HCT116 (cell line): Measurements from ENCODE around the gene CREB3L1. TPM values are rescaled to one million over a fixed set of nuclear protein-coding genes. Genes with fewer than 3 reads are reported as not detected.

ENCODE experiments used
- ATAC-seq: fragments of 200-7000 bp; cut with Tn5 transposase; 2 replicates; pipeline ENCODE4 v1.9.1; 2020; ENCODE audit warnings: mild to moderate bottlenecking, moderate library complexity
- BruUV-seq: library from RNA; stranded (reverse); fragments of 400-500 nt; replicated peaks from 2 replicates; lab custom pipeline; 2021; lab: Mats Ljungman, UMichigan
- CTCF ChIA-PET: fragments of 300-600 bp; sonication (Branson Sonifier 250); formaldehyde crosslinking; loops from one replicate; lab custom pipeline; 2021; ENCODE audit warnings: antibody characterized with exemption; lab: Charles Lee
- POLR2A ChIA-PET: fragments of 300-600, 350-600 bp; sonication (Branson Sonifier 250); formaldehyde crosslinking; loops from one replicate; lab custom pipeline; 2021; ENCODE audit warnings: antibody characterized with exemption; lab: Charles Lee
- RAD21 ChIA-PET, 2 experiments: fragments of 300-600 bp; sonication (Branson Sonifier 250); formaldehyde crosslinking; loops; one replicate each; lab custom pipeline; 2023; ENCODE audit warnings: low total read pairs in 2 of 2; ENCODE audit not compliant: uncharacterized antibody in 2 of 2, unreplicated experiment in 2 of 2, low non-redundant PET in 1 of 2; lab: Charles Lee
- DNase-seq: peaks from one replicate; pipeline ENCODE4 v3.0.0-alpha.2; 2010; ENCODE audit warnings: low read depth, low spot score
- H2AFZ ChIP-seq: fragments of 200-600 bp; shearing (Covaris generic), sonication (generic); 2 replicates; pipeline ENCODE4 v1.6.1; 2017; ENCODE audit warnings: low read depth, mixed run types, mixed read lengths, antibody characterized with exemption, low read length; ENCODE audit not compliant: poor library complexity, severe bottlenecking
- H3K27ac ChIP-seq: 2 replicates; pipeline ENCODE4 v1.5.1; 2012; ENCODE audit warnings: low read depth, low read length
- H3K27me3 ChIP-seq: fragments of 200-600 bp; sonication (generic); 2 replicates; pipeline ENCODE4 v1.6.1; 2016; ENCODE audit warnings: mixed run types, low read length, mixed read lengths; ENCODE audit not compliant: insufficient read depth
- H3K36me3 ChIP-seq, 2 experiments: fragments of 200-500 bp in 1 of 2; fragments of 200-600 bp in 1 of 2; sonication (Bioruptor generic) in 1 of 2; sonication (generic) in 1 of 2; 2 replicates each; pipeline versions ENCODE4 v1.5.1 to v1.6.1; 2014 to 2016; ENCODE audit warnings: low read length in 2 of 2, inconsistent platforms in 1 of 2, mixed read lengths in 1 of 2, mixed run types in 1 of 2; ENCODE audit not compliant: insufficient read depth in 2 of 2, control insufficient read depth in 1 of 2
- H3K4me1 ChIP-seq, 2 experiments: fragments of 200-600 bp in 1 of 2; sonication (generic) in 1 of 2; 2 replicates each; pipeline versions ENCODE4 v1.5.1 to v1.6.1; 2012 to 2017; ENCODE audit warnings: low read length in 2 of 2, inconsistent platforms in 1 of 2, mild to moderate bottlenecking in 1 of 2, mixed read lengths in 1 of 2, mixed run types in 1 of 2, moderate library complexity in 1 of 2; ENCODE audit not compliant: insufficient read depth in 2 of 2, control insufficient read depth in 1 of 2
- H3K4me2 ChIP-seq: fragments of 200-600 bp; sonication (generic); 2 replicates; pipeline ENCODE4 v1.6.1; 2017; ENCODE audit warnings: mixed run types, low read length, mixed read lengths
- H3K4me3 ChIP-seq, 2 experiments: fragments of 200-600 bp in 1 of 2; sonication (generic) in 1 of 2; replicated peaks in 1 of 2; 2 replicates each; pipeline ENCODE4 v1.5.1; 2011 to 2016; ENCODE audit warnings: low read length in 2 of 2, control low read depth in 1 of 2, low read depth in 1 of 2, mild to moderate bottlenecking in 1 of 2, mixed read lengths in 1 of 2, mixed run types in 1 of 2
- H3K79me2 ChIP-seq: fragments of 200-600 bp; sonication (generic); 2 replicates; pipeline ENCODE4 v1.6.1; 2017; ENCODE audit warnings: mild to moderate bottlenecking, mixed run types, low read length, moderate library complexity, mixed read lengths; ENCODE audit not compliant: insufficient read depth
- H3K9ac ChIP-seq: fragments of 200-600 bp; sonication (generic); 2 replicates; pipeline ENCODE4 v1.6.1; 2016; ENCODE audit warnings: low read length, mixed read lengths
- H3K9me2 ChIP-seq: fragments of 200-600 bp; sonication (generic), shearing (Covaris generic); 2 replicates; pipeline ENCODE4 v1.6.1; 2017; ENCODE audit warnings: mixed run types, mild to moderate bottlenecking, moderate library complexity; ENCODE audit not compliant: insufficient read depth
- H3K9me3 ChIP-seq, 2 experiments: fragments of 200-500 bp in 1 of 2; fragments of 200-600 bp in 1 of 2; sonication (Bioruptor generic) in 1 of 2; sonication (generic) in 1 of 2; 2 replicates each; pipeline ENCODE4 v1.6.1; 2014 to 2017; ENCODE audit warnings: low read length in 2 of 2, mixed read lengths in 2 of 2, inconsistent platforms in 1 of 2, low read depth in 1 of 2, mild to moderate bottlenecking in 1 of 2, mixed run types in 1 of 2, moderate library complexity in 1 of 2; ENCODE audit not compliant: control insufficient read depth in 1 of 2, insufficient read depth in 1 of 2
- H4K20me1 ChIP-seq: fragments of 200-600 bp; sonication (generic), shearing (Covaris generic); 2 replicates; pipeline ENCODE4 v1.6.1; 2017; ENCODE audit warnings: mixed run types, mild to moderate bottlenecking, moderate library complexity; ENCODE audit not compliant: insufficient read depth
- EGR1 ChIP-seq: IDR thresholded peaks from 2 replicates; pipeline ENCODE4 v1.6.1; 2012; ENCODE audit warnings: low read depth
- ELF1 ChIP-seq: IDR thresholded peaks from 2 replicates; pipeline ENCODE4 v1.6.1; 2012; ENCODE audit warnings: low read depth, borderline replicate concordance
- EZH2 ChIP-seq: fragments of 200-600 bp; sonication (generic); IDR thresholded peaks from 2 replicates; pipeline ENCODE4 v1.6.1; 2017; ENCODE audit warnings: antibody characterized with exemption, mixed run types
- EZH2phosphoT487 ChIP-seq: fragments of 200-600 bp; IDR thresholded peaks from 2 replicates; pipeline ENCODE4 v1.6.1; 2018; ENCODE audit warnings: antibody characterized with exemption, borderline replicate concordance
- FOSL1 ChIP-seq: IDR thresholded peaks from 2 replicates; pipeline ENCODE4 v1.6.1; 2012; ENCODE audit warnings: low read depth
- JUND ChIP-seq: IDR thresholded peaks from 2 replicates; pipeline ENCODE4 v1.6.1; 2012
- POLR2A ChIP-seq: IDR thresholded peaks from 2 replicates; pipeline ENCODE4 v1.7.0; 2011; ENCODE audit warnings: borderline replicate concordance; ENCODE audit not compliant: insufficient read depth, insufficient read length; ENCODE audit errors: extremely low read depth
- RAD21 ChIP-seq: IDR thresholded peaks from 2 replicates; pipeline ENCODE4 v1.6.1; 2012; ENCODE audit warnings: low read depth, mild to moderate bottlenecking
- SIN3A ChIP-seq: IDR thresholded peaks from 2 replicates; pipeline ENCODE4 v1.6.1; 2012; ENCODE audit warnings: low read depth
- SP1 ChIP-seq: IDR thresholded peaks from 2 replicates; pipeline ENCODE4 v1.6.1; 2012; ENCODE audit warnings: low read depth
- TCF7L2 ChIP-seq: IDR thresholded peaks from 2 replicates; pipeline ENCODE4 v1.7.0; 2011; ENCODE audit warnings: borderline replicate concordance, inconsistent platforms; ENCODE audit not compliant: insufficient read depth, insufficient read length; ENCODE audit errors: extremely low read depth
- YY1 ChIP-seq: IDR thresholded peaks from 2 replicates; pipeline ENCODE4 v1.6.1; 2011; ENCODE audit warnings: low read length, low read depth, moderate library complexity, mild to moderate bottlenecking; ENCODE audit not compliant: insufficient replicate concordance; ENCODE audit errors: extremely low read depth
- ZFX ChIP-seq: fragments of 450-650 bp; IDR thresholded peaks from 2 replicates; pipeline ENCODE4 v1.6.1; 2017
- intact Hi-C: fragments of 100-400 bp; cut with micrococcal nuclease; formaldehyde crosslinking; loops from 2 replicates; pipeline ENCODE4 v1.10.0; 2022
- total RNA-seq: library from RNA; stranded (reverse); gene quantifications from one replicate; pipeline ENCODE4 v1.2.1, GENCODE V29; 2021; ENCODE audit not compliant: unreplicated experiment
- TF ChIP-seq, protein P1 (sequence below): IDR thresholded peaks from 2 replicates; pipeline ENCODE4 v1.6.1; 2011; ENCODE audit warnings: mild to moderate bottlenecking, low read length, moderate library complexity; ENCODE audit not compliant: insufficient replicate concordance; ENCODE audit errors: extremely low read depth
- TF ChIP-seq, protein P2 (sequence below): IDR thresholded peaks from 2 replicates; pipeline ENCODE4 v1.6.1; 2012
- TF ChIP-seq, protein P3 (sequence below): IDR thresholded peaks from 2 replicates; pipeline ENCODE4 v1.6.1; 2012; ENCODE audit warnings: low read depth

The CREB3L1 gene
- total RNA-seq, 1 experiment from 2014 or later: 0.37 TPM

DNA sequence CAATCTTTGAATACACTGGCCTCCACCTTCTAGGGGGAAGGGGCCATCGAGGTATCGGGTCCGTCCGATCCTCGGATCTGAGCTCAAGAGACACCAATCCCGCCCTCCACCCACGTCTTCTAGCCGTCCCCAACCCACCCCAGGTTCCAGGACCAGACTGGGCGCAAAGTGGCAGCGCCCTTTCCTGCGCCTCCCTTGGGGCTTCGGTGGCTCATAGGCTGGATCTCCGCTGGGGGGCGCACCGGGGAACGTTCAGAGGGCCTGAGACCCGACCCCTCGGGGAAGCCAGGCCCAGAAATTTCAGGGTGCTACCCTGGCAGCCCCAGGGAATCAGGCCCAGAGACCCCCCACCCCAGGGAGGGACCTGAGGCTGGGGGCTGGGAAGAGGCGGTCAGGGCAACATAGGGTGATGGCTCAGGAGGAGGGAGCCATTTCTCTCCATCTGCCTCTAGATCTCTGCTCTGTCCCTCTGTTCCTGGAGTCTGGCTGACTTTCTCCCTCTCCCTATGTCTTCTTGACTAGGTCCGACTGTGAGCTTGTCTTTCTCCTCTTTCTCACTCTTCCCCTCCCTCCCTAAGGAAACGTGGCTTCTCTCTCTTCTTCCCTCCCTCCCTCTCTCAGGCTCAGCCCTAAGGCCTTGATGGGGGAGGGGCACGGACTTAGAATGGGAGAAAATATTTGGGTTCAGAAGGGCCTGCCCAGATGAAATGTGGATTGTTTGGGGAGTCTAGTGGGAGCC is 1.1 kb downstream of the CREB3L1 start:
- no peak overlapping the region for H3K4me2 ChIP-seq
- no peaks in the 10 kb centered on the region for H3K27me3 ChIP-seq
- H3K4me3 ChIP-seq: no peak overlapping the region
- no peaks in the 10 kb centered on the region for H3K79me2 ChIP-seq
- no peaks in the 10 kb centered on the region for H3K36me3 ChIP-seq
- no peak for TF ChIP-seq ELF1
- TF ChIP-seq RAD21: no peak
- TF ChIP-seq EGR1: no peak
- no peak for TF ChIP-seq FOSL1
- no peak for TF ChIP-seq SP1
- no peak for TF ChIP-seq EZH2
- TF ChIP-seq EZH2phosphoT487: no peak
- TF ChIP-seq, protein P1, sequence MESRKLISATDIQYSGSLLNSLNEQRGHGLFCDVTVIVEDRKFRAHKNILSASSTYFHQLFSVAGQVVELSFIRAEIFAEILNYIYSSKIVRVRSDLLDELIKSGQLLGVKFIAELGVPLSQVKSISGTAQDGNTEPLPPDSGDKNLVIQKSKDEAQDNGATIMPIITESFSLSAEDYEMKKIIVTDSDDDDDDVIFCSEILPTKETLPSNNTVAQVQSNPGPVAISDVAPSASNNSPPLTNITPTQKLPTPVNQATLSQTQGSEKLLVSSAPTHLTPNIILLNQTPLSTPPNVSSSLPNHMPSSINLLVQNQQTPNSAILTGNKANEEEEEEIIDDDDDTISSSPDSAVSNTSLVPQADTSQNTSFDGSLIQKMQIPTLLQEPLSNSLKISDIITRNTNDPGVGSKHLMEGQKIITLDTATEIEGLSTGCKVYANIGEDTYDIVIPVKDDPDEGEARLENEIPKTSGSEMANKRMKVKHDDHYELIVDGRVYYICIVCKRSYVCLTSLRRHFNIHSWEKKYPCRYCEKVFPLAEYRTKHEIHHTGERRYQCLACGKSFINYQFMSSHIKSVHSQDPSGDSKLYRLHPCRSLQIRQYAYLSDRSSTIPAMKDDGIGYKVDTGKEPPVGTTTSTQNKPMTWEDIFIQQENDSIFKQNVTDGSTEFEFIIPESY: no peak
- TF ChIP-seq, protein P2, sequence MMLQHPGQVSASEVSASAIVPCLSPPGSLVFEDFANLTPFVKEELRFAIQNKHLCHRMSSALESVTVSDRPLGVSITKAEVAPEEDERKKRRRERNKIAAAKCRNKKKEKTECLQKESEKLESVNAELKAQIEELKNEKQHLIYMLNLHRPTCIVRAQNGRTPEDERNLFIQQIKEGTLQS: no peak
- TF ChIP-seq JUND: no peak
- TF ChIP-seq SIN3A: no peak
- TF ChIP-seq POLR2A: no peak
- no peak for TF ChIP-seq ZFX
- TF ChIP-seq TCF7L2: no peak
- TF ChIP-seq YY1: no peak
- TF ChIP-seq, protein P3, sequence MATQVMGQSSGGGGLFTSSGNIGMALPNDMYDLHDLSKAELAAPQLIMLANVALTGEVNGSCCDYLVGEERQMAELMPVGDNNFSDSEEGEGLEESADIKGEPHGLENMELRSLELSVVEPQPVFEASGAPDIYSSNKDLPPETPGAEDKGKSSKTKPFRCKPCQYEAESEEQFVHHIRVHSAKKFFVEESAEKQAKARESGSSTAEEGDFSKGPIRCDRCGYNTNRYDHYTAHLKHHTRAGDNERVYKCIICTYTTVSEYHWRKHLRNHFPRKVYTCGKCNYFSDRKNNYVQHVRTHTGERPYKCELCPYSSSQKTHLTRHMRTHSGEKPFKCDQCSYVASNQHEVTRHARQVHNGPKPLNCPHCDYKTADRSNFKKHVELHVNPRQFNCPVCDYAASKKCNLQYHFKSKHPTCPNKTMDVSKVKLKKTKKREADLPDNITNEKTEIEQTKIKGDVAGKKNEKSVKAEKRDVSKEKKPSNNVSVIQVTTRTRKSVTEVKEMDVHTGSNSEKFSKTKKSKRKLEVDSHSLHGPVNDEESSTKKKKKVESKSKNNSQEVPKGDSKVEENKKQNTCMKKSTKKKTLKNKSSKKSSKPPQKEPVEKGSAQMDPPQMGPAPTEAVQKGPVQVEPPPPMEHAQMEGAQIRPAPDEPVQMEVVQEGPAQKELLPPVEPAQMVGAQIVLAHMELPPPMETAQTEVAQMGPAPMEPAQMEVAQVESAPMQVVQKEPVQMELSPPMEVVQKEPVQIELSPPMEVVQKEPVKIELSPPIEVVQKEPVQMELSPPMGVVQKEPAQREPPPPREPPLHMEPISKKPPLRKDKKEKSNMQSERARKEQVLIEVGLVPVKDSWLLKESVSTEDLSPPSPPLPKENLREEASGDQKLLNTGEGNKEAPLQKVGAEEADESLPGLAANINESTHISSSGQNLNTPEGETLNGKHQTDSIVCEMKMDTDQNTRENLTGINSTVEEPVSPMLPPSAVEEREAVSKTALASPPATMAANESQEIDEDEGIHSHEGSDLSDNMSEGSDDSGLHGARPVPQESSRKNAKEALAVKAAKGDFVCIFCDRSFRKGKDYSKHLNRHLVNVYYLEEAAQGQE: no peak
- intact Hi-C loops: no loop called here
- H3K27ac ChIP-seq: no peak overlapping the region
- no peak for DNase-seq
- ChIA-PET CTCF (no interaction called here), RAD21 (no interaction called here), POLR2A (interaction anchor here (0.7 kb wide), 1 partner anchor 21 kb away, joined by 3 read pairs; no protein-coding TSS in a partner anchor)
- BruUV-seq: no TSS peak
- H3K4me1 ChIP-seq: peaks cover 0 to 4% of the 10 kb centered on the region in 2 experiments; a peak in 1 of 4 replicates
- no peak overlapping the region for H3K9ac ChIP-seq
- H3K9me2 ChIP-seq: no peaks in the 10 kb centered on the region
- no peaks in the 10 kb centered on the region for H3K9me3 ChIP-seq
- H2AFZ ChIP-seq: no peak overlapping the region
- no peaks in the 10 kb centered on the region for H4K20me1 ChIP-seq
- ATAC-seq: no peak
